Spleen (tissue), 7 donors: ENCODE data around the gene CDC42BPB.
"Not testable (repeated sequence)": the region's sequence is repeated elsewhere in the genome, so short reads cannot be mapped to it uniquely, and the experiment has no call there.

Experiments used
- CTCF ChIP-seq, 11 experiments: fragments of 200-600 bp in 7 of 11; fragments of 450-650 bp in 4 of 11; sonication (generic) in 4 of 11; IDR thresholded peaks in 8 of 11; conservative IDR thresholded peaks in 3 of 11; 1 replicate in 7 of 11; 2 replicates in 4 of 11; pipeline versions ENCODE4 v1.4.0 to v1.8.0; 2016 to 2021; ENCODE audit warnings: antibody characterized with exemption in 11 of 11, inconsistent platforms in 4 of 11, mild to moderate bottlenecking in 1 of 11
- POLR2AphosphoS5 ChIP-seq, 3 donors: sonication (generic); formaldehyde crosslinking; IDR thresholded peaks; one replicate each; pipeline ENCODE4 v1.5.1; 2017; ENCODE audit warnings: antibody characterized with exemption in 3 of 3
- donor health status: DM: no; HTN: no; CAD: no; lungs with moderate emphysema.
- donor health status: DM: no; HTN: no; CAD: no.
- donor health status: DM: no; HTN: no; CAD: no.

- not testable (repeated sequence) for TF ChIP-seq POLR2AphosphoS5 (IDR thresholded peaks at IDR 0.05); CTCF (IDR thresholded peaks at IDR 0.05 in 8 of 11, conservative IDR thresholded peaks at IDR 0.05 in 3 of 11)
Measured at GRCh38 chr14:103047453-103047852, 9.9 kb downstream of the CDC42BPB start.
